Activated CD4-positive, alpha-beta T cell treated with anti-CD3 and anti-CD28 coated beads, Interleukin-2, amount 50 U/mL, for 4 hours (primary cell): ENCODE measurements around the gene GIMAP2.
A peak's percentile ranks its signal among the peaks of the same experiment; 100 is the strongest.
"Not testable (repeated sequence)": the region's sequence is repeated elsewhere in the genome, so short reads cannot be mapped to it uniquely, and the experiment has no call there.

Source experiments
- DNase-seq, 2 experiments: peaks; one replicate each; pipeline ENCODE4 v3.0.0-alpha.2; 2020

GIMAP2 gene

DNA sequence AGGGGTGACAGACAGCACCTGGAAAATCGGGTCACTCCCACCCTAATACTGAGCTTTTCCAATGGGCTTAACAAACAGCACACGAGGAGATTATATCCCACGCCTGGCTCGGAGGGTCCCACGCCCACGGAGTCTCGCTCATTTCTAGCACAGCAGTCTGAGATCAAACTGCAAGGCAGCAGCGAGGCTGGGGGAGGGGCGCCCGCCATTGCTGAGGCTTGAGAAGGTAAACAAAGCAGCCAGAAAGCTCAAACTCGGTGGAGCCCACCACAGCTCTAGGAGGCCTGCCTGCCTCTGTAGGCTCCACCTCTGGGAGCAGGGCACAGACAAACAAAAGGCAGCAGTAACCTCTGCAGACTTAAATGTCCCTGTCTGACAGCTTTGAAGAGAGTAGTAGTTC is 6.9 kb upstream of the GIMAP2 start:
- DNase-seq: not testable (repeated sequence)

DNA sequence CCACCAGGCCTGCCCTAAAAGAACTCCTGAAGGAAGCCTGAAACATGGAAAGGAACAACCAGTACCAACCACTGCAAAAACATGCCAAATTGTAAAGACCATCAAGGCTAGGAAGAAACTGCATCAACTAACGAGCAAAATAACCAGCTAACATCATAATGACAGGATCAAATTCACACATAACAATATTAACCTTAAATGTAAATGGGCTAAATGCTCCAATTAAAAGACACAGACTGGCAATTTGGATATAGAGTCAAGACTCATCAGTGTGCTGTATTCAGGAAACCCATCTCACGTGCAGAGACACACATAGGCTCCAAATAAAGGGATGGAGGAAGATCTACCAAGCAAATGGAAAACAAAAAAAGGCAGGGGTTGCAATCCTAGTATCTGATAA is 5.1 kb upstream of the GIMAP2 start:
- not testable (repeated sequence) for DNase-seq

DNA sequence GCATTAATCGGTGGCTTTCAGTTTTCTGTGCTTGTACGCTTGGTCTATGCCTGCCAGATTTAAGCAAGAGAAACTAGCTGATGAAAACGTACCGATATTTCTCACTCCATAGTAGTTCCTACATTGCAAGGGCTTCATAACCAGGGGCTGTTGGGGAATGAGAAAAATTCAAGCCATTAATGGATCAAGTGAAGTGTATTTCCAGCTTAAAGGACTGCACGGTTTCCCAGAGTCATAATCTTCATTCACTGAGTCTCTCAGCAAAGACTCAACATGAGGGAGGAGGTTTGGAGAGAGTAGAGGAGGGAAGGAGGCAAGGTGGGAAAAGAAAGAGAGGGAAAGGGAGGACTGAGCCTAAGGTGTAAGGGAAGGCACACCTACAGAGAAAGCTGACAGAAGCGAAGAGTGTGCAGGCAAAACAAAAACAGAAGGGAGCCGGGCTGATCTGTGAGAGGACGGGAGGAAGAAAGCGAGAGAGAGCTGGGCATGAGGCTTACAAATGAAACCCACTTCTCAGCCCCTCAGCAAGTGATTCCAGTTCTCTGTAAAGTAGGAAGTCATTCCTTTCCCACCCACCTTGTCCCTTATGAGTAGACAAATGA is 625 bp downstream of the GIMAP2 start:
- no peak for DNase-seq

DNA sequence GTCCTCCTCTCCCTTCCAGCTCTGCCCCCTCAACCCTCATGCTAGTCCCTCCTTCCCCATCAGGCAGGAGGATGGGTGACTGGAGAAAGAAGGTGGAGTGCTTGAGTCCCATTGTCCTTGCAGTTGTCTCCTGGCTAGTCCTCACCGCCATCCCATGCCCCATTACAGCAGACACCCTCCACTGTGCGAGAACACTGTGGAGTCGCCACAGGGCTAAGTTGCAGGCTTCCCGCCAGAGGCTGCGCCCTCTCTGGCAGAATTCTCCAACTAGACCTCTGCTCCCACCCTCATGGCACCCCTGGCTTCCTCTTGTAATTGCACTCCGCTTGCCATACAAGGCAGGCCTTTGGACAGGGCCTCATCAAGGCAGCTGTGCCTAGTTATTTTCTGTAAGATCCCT is 3.1 kb downstream of the GIMAP2 start:
- no peak for DNase-seq

DNA sequence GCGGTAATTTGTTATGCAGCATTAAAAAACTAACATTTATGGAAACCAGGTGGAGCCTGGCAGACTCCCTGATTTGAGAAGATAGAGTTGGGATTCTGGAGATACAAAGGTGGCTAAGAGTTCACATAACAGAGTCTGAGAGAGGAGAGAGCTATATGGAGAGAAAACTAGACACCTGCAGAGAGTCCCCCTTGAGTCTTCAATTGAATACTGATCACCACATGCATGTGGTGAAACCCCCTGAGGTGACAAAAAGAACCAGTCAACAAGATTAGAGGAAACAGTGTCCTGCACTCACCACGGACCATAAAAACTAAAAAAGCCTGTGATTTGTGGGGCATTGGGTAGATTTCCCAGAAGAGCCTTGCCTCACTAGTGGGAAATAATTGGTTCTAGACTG is 10.1 kb downstream of the GIMAP2 start:
- DNase-seq: no peak

DNA sequence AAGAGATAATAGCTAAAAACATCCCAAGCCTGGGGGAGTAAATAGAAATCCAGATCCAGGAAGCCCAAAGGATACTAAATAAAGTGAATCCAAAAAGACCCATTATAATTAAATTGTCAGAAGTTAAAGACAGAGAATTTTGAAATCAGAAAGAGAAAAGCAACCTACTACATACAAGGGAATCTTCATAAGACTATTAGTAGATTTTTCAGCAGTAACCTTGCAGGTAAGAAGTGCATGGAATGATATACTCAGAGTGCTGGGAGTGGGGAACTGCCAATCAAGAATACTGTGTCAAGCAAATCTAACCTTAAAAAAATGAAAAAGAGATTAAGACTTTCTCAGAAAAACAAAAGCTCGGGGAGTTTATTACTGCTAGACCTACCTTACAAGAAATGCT is 17.7 kb downstream of the GIMAP2 start:
- DNase-seq: no peak

DNA sequence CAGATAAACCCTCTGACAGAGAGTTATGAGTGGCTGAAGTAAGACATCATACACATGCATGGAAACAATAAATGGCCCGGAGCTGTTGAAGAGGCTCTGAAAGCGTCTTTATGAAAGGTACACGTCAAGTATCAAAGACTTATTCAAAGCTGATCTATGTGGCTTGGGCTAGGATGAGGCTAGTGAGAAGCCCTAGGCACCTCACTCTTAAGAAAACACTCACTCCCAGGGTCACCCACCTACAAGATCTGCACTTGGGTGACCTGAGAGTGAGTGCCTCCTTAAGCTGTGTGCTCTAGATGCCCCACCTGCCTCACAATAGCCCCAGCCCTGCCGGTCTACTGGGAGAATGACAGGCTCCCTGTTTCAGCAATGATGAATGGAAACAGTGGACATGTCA is 29.8 kb downstream of the GIMAP2 start:
- DNase-seq: no peak

DNA sequence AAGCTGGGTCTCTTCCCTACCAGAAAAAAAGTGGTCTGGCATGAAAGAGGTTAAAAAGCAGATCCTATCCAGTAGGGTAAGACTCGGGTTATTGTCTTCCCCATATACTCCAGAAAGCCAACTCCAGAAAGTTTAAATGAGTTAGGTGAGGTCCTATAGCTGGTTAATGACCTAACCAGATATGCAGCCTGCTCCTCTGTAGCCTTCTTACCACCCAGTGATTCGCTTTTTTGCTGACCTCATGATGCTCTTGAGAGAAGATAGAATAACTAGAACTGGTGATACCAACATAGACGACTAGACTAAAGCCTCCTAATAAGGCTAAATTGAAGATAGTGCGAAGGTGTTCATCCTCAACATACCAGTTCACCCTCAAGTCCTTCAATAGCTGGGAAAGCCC is 30.2 kb downstream of the GIMAP2 start:
- DNase-seq: no peak

DNA sequence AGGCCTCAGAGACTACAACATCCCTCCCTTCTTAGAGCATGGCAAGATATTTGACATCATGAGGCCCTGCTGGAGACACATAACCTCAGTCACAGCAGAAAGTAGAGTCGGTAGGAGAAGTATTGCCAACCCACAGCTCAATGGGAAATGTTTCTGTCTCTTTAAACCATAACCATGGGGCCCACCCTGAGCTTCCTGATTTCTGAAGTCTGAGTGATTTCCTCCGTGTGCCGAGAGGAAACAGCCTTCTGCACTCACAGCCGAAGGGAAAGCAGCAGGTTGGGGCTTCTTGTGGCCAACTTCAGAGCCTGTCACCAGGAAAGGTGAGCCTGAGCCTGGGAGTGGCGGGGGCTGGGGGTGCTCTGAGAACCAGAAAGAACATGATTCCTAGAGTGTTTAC is 30.9 kb downstream of the GIMAP2 start, which contains the start of gene GIMAP1:
TSS of gene GIMAP1 (plus strand) at position 246 of the 400 bp plus-strand sequence. CDS start 2,435 bp downstream, outside the sequence.
- peak; percentile 46 to 50 for DNase-seq

DNA sequence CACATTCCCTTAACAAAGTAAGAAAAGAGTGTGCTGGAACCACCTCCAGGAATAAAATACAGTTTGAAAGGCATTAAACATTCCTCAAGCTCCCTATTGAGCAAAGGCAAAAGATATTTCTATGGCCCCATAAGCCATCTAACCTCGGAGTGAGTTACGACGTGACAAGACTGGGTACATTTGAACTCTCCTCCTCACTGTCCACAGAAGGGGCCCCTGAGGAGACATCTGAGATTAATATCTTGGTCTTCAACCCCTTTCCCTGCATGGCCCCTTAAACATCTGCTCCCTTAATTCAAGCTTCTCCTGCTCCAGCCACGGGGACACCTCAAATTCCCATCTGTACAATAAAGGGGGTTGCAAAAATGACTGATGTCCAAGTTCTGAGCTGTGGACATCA is 31.4 kb downstream of the GIMAP2 start:
- no peak for DNase-seq

DNA sequence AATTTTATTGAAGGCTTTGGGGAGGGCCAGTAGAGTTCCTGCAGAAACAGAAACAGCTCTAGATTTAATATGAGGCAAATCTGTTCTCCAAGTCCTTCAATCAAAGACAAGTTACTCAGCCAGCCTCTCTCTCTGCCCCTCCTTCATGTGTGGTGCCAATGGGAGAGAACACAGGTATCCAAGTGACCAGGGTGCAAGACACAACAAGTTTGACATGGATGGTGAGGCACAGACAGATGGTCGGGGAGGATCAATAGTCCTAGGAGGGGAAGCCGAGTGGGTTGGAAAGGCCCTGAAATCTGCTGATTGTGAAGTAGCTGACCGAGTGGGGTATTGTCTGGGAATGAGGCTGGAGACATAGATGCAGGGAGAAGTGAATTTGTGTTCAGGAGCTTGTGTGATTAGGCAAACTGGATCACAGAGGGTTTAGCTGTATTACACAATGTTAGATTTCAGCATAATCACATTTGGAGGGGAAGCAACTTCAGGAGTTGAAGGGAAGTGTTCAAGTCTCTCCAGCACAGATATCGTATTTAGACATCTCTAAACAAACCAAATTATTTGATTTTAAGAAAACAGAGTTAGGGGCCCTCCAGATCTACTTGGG is 32.4 kb downstream of the GIMAP2 start:
- no peak for DNase-seq

DNA sequence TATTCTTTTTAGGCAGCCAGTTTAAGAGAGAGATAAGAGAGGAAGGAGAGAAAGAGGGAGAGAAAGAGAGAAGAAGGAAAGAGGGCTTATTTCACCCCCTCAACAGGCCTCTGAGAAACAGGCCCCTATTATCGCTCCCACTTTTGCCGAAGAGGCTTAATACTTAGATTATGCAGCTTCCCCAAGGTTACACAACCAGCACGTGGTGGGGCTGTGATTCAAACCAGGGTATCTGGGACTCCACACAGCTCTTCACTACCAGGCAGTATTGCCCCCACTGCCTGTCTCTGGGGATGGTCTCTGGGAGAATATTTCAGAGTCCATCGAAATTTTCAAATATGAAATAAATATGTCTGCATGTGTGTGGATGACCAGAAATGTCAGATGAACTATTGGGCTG is 33.9 kb downstream of the GIMAP2 start:
- no peak for DNase-seq

DNA sequence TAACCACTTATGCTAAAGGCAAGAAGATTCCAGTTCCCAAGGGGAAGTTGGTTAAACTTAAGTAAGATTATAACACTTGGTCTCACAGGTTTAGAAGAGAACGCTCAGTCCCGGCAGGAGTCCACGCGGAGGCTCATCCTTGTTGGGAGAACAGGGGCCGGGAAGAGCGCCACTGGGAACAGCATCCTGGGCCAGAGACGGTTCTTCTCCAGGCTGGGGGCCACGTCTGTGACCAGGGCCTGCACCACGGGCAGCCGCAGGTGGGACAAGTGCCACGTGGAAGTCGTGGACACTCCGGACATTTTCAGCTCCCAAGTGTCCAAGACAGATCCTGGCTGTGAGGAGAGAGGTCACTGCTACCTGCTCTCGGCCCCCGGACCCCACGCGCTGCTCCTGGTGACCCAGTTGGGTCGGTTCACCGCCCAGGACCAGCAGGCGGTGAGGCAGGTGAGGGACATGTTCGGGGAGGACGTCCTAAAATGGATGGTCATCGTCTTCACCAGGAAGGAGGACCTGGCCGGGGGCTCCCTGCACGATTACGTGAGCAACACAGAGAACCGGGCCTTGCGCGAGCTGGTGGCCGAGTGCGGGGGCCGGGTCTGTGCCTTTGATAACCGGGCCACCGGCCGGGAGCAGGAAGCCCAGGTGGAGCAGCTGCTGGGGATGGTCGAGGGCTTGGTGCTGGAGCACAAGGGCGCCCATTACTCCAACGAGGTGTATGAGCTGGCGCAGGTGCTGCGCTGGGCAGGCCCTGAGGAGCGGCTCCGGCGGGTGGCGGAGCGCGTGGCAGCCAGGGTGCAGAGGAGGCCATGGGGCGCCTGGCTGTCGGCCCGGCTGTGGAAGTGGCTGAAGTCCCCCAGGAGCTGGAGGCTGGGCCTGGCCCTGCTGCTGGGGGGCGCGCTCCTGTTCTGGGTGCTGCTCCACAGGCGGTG is 34.7 kb downstream of the GIMAP2 start:
- no peak for DNase-seq

DNA sequence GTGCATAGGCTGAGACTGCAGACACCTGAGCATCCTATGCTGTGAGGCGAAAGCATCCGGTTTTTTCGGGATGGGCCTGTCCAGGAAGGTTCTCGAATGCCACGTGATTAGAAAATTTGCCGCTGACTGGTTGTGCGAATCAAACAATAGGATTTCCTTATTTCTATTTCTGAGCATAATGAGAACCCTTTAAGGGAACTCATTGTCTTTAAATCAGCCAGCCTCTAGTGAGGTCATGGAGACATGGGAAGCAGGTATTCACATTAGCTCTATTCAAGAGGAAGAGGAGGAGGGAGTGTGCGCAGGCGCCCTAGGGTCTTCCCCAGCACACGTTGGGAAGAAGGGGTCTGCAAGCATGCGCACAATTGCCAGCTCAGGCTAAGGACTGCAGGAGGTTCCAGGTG is 36.5 kb downstream of the GIMAP2 start:
- DNase-seq: no peak

DNA sequence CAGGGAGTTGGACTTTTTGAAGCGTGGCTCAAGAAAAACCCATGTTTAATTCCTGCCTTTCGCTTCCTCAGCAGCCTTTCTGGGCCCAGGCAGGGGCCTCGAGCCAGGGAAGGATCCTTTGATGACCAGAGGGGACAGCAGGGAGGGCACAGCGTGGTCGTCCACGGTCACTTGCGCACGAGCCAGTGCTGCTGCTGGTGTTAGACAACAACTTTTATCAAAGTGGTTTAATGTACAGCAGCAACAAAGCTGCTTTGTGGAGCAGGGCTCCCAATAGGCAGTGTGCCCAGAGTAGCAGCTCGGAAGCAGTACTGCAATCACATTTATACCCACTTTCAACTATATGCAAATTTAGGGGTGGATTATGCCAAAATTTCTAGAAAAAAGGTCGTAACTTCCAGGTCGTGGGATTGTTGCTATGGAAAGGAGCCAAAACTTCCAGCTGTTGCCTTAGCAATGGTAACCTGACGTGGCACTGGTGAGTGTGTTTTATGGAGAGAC is 37.0 kb downstream of the GIMAP2 start:
- no peak for DNase-seq

DNA sequence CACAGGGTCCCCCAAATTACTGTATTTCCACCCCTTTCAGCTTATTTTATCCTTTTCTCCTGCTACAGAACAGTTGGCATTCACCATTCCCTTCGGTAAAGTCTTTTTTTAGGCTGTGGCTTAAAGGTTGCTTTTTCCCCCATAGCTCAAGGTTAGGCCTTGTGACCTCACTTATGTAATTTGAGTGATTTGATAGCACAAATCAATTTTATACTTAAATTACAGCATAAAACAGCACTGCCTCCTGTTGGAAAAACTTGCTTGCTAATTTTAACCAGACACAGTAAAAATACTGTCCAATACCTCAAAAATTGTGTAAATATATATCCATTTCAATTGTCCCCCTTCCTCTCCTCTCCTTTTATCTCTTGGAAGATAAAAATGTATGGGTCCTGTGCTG is 38.0 kb downstream of the GIMAP2 start:
- DNase-seq: no peak

DNA sequence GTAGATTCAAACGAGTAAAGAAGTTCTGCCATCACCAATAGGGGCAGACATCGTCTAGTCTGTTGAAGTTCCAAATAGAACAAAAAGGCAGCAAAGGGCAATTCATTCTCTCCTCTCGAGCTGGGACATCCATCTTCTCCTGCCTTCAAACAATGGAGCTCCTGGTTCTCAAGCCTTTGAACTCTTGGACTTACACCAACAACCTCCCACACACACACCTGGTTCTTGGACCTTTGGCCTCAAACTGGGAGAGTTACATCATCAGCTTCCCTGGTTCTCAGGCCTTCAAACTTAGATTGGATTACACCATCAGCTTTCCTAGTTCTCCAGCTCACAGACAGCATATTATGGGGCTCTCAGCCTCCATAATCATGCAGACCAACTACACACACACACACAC is 41.9 kb downstream of the GIMAP2 start:
- no peak for DNase-seq

DNA sequence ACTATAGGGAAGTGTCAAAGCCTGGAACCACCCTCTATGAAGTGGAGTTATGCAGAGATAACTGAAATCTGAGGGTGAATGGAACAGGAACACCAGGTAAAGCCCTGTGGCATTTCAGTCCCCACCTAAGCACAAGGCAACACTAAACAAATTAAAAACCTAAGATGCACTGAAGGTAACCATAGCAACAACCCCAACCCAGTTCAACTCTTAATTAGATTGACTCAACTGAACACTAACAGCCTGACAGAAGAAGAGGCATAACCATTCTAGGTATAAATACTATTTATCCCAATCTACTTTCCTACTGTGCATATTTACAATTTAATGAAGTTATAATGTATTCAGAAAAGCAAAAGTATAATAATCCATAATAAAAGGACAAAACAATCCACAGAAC is 42.5 kb downstream of the GIMAP2 start:
- DNase-seq: no peak

DNA sequence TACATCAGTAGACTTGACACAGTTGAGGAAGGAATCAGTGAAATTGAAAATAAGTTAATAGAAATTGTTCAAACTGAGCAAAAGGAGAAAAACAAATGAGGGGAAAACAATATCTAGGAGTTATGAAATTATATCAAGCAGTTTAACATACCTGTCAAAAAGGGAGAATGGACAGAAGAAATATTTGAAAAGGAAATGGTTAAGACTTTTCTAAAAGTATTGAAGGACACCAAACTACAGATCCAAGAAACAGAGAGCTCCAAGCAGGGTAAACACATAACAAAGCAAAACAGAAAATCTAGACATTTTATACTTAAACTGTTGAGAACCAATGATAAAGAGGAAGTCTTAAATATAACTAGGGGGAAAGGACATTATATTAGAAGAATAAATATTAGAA is 43.1 kb downstream of the GIMAP2 start:
- no peak for DNase-seq

DNA sequence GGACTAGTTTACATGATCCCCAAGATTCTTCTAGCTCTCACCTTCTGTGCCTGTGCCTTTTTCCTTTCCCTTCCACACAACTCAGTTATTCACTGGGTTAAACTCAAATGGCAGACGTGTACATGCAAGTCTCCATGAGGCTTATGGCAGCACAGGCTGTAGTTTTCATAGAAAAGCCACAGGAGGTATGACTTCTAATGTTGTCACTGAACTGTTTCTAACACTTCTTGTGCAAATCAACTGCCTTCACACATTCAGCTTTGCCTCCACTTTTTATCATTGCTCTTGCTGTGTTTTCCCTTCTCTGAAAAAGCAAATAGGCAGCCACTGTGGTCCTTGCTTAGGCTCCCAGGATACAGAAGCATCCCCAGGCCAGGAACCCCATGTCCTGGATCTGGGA is 46.4 kb downstream of the GIMAP2 start:
- DNase-seq: no peak

DNA sequence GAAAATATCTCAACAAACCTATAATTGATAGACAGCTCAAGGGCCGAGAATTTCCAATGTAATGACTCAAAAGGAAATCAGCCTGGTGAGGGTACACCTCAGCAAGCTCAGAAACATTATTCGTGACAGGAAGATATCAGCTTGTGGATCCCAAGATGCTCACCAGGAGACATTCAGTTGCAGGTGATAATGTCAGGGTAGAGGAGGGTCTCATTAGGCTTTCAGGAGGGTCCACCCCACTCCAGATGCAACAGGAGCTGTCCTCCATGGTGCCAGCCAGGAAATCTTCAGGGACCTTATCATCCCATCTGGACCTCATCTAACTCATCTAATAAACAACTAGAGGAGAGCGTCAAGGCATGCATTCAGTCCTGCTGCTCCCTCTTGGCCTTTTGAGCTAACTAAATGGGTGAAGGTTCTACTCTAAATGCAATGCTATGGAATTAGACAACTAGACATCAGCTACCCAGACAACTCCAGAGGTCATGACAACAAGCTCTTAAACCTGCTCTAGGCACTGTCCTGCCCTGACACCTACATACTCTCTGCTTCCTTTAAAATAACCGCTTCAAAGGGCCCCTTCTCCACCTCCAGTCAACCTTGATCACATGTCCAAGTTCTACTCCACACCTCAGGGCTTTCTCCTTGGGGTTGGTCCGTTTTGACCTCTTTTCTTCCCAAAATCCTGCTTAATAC is 47.4 kb downstream of the GIMAP2 start:
- no peak for DNase-seq

DNA sequence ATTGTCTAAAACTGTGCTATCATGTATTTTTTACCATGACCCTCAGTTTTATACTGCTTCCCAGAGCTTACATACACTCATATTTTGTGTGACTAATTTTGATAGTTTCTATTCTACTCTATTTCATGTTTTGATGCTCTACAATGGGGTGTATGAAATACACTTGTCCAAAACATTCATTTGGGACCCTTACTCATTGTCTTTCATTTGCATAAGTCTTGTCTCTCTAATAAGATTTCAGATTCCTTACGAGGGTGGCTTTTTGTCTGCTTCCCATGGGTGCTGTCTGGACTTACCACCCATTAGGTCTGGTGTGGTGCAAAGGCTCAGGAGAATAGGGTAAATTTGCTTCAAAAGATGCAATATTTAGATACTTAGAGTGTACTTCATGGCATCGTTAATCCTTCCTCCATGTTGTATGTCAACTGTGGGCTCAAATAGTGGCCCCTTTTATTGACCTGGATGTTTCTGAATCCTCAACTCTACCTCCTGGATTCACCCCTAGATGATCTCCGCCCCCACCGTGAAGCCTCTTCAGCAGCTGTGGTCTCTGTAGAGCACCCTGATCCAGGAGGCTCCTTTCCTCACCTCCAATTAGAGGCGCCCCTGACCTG is 48.1 kb downstream of the GIMAP2 start:
- no peak for DNase-seq

DNA sequence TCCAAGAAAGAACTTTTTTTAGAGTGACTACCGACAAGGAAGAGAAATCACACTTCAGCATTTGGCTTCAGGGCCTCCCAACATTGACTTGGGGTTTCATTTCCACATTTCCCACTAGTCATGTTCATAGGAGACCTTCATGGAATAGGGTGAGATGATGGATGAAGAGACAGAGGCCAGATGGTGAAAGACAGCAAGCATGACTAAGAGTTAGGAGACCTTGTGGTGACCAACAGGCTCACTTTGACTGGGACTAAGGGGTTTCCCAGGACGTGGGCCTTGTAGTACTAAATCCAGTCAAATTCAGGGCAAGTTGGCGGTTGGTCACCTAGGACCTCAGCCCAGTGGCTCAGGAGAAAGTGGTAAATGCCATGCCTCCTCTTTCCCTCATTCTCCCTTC is 48.7 kb downstream of the GIMAP2 start:
- DNase-seq: no peak
